Articular chondrocyte of knee joint (primary cell): ENCODE measurements around the gene SPDL1. TPM values are rescaled to one million over a fixed set of nuclear protein-coding genes. Genes with fewer than 3 reads are reported as not detected.

ENCODE experiments used
- small RNA-seq: library from RNA; depleted of rRNA; stranded (forward); fragments of <200 nt; gene quantifications from one replicate; pipeline ENCODE3, GENCODE V24; 2012
- total RNA-seq: library from RNA; depleted of rRNA; stranded (reverse); fragments of >200 nt; gene quantifications from 2 replicates; pipeline ENCODE4 v1.2.3, GENCODE V29; 2012

SPDL1 gene, protein sequence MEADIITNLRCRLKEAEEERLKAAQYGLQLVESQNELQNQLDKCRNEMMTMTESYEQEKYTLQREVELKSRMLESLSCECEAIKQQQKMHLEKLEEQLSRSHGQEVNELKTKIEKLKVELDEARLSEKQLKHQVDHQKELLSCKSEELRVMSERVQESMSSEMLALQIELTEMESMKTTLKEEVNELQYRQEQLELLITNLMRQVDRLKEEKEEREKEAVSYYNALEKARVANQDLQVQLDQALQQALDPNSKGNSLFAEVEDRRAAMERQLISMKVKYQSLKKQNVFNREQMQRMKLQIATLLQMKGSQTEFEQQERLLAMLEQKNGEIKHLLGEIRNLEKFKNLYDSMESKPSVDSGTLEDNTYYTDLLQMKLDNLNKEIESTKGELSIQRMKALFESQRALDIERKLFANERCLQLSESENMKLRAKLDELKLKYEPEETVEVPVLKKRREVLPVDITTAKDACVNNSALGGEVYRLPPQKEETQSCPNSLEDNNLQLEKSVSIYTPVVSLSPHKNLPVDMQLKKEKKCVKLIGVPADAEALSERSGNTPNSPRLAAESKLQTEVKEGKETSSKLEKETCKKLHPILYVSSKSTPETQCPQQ
- 12.5 and 25.5 TPM in 2 replicates for total RNA-seq

DNA sequence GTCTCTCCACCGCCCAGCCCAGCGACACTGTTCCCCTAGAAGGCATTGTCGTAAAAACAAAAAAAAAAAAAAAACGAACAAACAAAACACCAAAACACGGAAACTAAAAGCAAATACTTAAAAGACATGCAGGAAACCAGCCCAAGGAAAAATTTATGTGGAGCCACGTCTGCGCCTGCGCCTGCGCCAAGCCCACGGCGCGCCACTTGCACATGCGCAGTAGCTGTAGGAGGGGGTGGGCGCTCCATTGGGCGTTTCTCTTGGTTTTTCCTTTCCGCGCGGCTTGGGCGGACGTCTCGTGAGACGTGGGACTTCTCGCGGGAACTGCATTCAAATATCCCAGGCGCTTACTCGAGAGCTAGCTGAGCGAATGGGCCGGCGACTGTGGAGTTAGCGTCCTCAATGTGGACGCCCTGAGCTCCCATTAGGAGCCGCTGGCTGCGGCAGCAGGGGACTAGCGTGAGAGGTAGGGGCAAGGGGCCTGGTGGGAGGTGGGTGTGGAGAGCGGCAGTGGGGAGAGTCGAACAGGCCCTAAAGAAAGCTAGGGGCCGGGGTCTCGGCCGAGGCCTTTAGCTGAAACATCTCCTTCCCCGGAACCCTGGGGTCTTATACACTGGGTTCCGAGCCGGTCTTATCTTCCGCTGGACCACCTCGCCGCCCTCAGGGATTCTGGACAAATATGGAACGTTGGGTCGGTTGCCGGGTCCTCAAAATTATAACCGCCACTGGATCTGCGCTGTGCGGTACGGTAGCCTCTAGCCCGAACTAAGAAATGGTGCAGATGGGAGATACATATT is at the start of gene SPDL1:
Gene SPDL1 (plus strand): TSS at position 350 of the 797 bp plus-strand sequence. CDS start 4,644 bp downstream, outside the sequence.

DNA sequence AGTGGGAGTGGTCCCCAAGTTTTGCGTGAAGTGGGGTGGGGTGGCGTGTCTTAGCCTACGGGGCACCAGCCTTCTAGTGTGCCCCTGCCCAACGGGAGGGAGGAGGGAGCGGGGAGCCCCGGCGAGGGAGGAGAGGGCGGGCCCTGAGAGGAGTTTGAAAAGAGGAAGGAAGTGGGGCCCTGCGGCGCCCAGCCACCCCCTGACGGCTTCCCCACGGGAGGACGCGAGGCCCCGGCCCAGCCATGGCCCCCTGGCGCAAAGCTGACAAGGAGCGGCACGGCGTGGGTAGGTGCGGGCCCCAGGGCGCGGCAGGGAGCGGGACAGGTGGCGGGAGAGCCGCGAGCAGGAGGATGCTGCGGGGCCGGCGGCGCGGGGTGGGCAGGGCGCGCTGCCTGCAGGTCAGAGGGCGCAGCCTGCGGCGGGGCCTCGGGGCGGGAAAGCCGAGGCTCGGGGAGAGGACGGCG is 53.5 kb downstream of the SPDL1 start, which contains the start of gene DOCK2:
Gene DOCK2 (plus strand): TSS at position 191 of the 464 bp plus-strand sequence. CDS start 52 bp downstream, at position 243.

Small RNA genes lying within 50 kb of the gene (small RNA-seq; reads per million reads assigned to genes)
- not detected for gene RNU6-477P

Other genes starting within 250 kb of the SPDL1 start
- gene DOCK2, start 53.5 kb downstream of the SPDL1 start, total RNA-seq, result 0.65 and 1.2 TPM in 2 replicates